UCSD-AML1 (cell line): ENCODE results near the gene CTBP1.

ENCODE experiments used
- DNase-seq: peaks from one replicate; lab custom pipeline; 2025; ENCODE audit not compliant: unreplicated experiment; lab: John Stamatoyannopoulos, UW

CTBP1 gene

GRCh38 chr4:1177274-1178141 lies 71.4 kb downstream of the CTBP1 start:
- no peak for DNase-seq

- DNase-seq = no peak
Measured at GRCh38 chr4:1176398-1177273, 72.3 kb downstream of the CTBP1 start.

- DNase-seq = no peak
Measured at GRCh38 chr4:1175635-1176229, 73.2 kb downstream of the CTBP1 start.

- DNase-seq = no peak
Measured at GRCh38 chr4:1174941-1175634, 73.8 kb downstream of the CTBP1 start.

GRCh38 chr4:1172971-1173757 lies 75.8 kb downstream of the CTBP1 start:
- DNase-seq = no peak

- DNase-seq = no peak
Measured at GRCh38 chr4:1172228-1172851, 76.6 kb downstream of the CTBP1 start, which contains the start of gene SPON2. Gene SPON2, minus strand, starts transcription at chr4:1172583.

GRCh38 chr4:1171311-1172227 lies 77.4 kb downstream of the CTBP1 start:
- DNase-seq = no peak

- DNase-seq = no peak
Measured at GRCh38 chr4:1170976-1171310, 78.0 kb downstream of the CTBP1 start.

- no peak for DNase-seq
Measured at GRCh38 chr4:1170156-1170975, 78.6 kb downstream of the CTBP1 start.

GRCh38 chr4:1169691-1170096 lies 79.2 kb downstream of the CTBP1 start:
- DNase-seq = no peak

GRCh38 chr4:1169171-1169671 lies 79.7 kb downstream of the CTBP1 start:
- no peak for DNase-seq

GRCh38 chr4:1168191-1169101 lies 80.5 kb downstream of the CTBP1 start:
- DNase-seq = no peak

GRCh38 chr4:1167244-1167949 lies 81.5 kb downstream of the CTBP1 start:
- DNase-seq = peak; percentile 54

- DNase-seq = no peak
Measured at GRCh38 chr4:1166509-1167243, 82.3 kb downstream of the CTBP1 start.

- no peak for DNase-seq
Measured at GRCh38 chr4:1164956-1165545, 83.9 kb downstream of the CTBP1 start.
